Measurements from ENCODE around the gene GAPDHS.

DNA sequence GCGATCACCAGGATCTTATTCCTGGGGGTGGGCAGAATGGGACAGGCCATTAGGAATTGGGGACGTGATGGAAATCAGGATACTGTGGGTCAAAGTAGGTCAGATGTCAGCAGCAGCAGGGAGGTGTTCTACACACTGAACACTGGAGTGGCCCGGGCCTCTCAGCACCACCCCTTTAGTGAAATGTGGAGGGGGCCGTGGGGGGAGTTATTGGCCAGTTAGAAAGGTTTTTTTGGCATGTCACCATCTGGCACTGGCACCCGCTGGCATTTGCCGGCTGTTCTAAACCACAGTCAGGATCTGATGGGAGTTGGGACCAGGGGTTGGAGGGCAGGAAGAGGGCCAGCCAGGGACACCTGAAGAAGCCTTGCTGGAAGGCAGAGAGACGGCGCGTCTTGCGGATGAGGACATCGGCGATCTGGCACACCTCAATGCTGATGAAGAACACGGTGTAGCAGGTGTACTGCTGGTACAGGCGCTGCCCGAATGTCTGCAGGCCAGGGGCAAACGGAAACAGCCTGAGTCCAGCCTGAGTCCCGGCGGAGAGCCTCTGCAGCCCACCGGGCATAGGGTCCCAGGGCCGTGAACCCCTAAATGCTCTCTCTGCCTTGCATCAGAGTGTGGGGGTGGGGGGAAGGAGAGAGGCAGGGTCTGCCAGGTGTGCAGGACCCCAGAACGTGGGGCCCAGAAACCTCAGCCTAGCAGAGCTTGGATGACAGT lies 18.0 kb downstream of the GAPDHS start:
- TF ChIP-seq, protein P1, sequence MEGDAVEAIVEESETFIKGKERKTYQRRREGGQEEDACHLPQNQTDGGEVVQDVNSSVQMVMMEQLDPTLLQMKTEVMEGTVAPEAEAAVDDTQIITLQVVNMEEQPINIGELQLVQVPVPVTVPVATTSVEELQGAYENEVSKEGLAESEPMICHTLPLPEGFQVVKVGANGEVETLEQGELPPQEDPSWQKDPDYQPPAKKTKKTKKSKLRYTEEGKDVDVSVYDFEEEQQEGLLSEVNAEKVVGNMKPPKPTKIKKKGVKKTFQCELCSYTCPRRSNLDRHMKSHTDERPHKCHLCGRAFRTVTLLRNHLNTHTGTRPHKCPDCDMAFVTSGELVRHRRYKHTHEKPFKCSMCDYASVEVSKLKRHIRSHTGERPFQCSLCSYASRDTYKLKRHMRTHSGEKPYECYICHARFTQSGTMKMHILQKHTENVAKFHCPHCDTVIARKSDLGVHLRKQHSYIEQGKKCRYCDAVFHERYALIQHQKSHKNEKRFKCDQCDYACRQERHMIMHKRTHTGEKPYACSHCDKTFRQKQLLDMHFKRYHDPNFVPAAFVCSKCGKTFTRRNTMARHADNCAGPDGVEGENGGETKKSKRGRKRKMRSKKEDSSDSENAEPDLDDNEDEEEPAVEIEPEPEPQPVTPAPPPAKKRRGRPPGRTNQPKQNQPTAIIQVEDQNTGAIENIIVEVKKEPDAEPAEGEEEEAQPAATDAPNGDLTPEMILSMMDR (IDR thresholded peaks at IDR 0.05; ENCODE audit: poor library complexity), result no peak
- TF ChIP-seq EZH2phosphoT487 (IDR thresholded peaks at IDR 0.05; ENCODE audit: low read depth, severe bottlenecking, unreplicated experiment), result no peak

Data from hepatocyte (in vitro differentiated cells).